HG02610 (cell line): Measurements from ENCODE around the gene CLEC16A.

Experiments used
- ATAC-seq: cut with Tn5 transposase; IDR thresholded peaks from one replicate; pipeline ENCODE4 v1.9.1; 2021; ENCODE audit warnings: mild to moderate bottlenecking, moderate library complexity; ENCODE audit not compliant: unreplicated experiment

CLEC16A gene

GRCh38 chr16:11133344-11133943 is 189.1 kb downstream of the CLEC16A start:
- peak; percentile 34 for ATAC-seq

- no peak for ATAC-seq
Observed at GRCh38 chr16:11134722-11135463, 190.5 kb downstream of the CLEC16A start.

- ATAC-seq: no peak
Observed at GRCh38 chr16:11135464-11135973, 191.2 kb downstream of the CLEC16A start.

- no peak for ATAC-seq
Observed at GRCh38 chr16:11136600-11136999, 192.2 kb downstream of the CLEC16A start.

GRCh38 chr16:11138022-11138768 is 193.8 kb downstream of the CLEC16A start:
- no peak for ATAC-seq

- no peak for ATAC-seq
Observed at GRCh38 chr16:11138769-11139325, 194.5 kb downstream of the CLEC16A start.

GRCh38 chr16:11139326-11140097 is 195.1 kb downstream of the CLEC16A start:
- no peak for ATAC-seq

GRCh38 chr16:11140098-11140375 is 195.7 kb downstream of the CLEC16A start:
- no peak for ATAC-seq

GRCh38 chr16:11140466-11140865 is 196.1 kb downstream of the CLEC16A start:
- no peak for ATAC-seq

- ATAC-seq: no peak
Observed at GRCh38 chr16:11140867-11141266, 196.5 kb downstream of the CLEC16A start.

GRCh38 chr16:11141409-11142260 is 197.3 kb downstream of the CLEC16A start:
- ATAC-seq: no peak

- no peak for ATAC-seq
Observed at GRCh38 chr16:11142261-11142630, 197.9 kb downstream of the CLEC16A start.

- ATAC-seq: no peak
Observed at GRCh38 chr16:11142951-11143350, 198.6 kb downstream of the CLEC16A start.

GRCh38 chr16:11143372-11144035 is 199.1 kb downstream of the CLEC16A start:
- ATAC-seq: no peak

GRCh38 chr16:11144122-11144521 is 199.8 kb downstream of the CLEC16A start:
- no peak for ATAC-seq

- no peak for ATAC-seq
Observed at GRCh38 chr16:11145173-11145818, 200.9 kb downstream of the CLEC16A start.

- no peak for ATAC-seq
Observed at GRCh38 chr16:11145819-11146211, 201.5 kb downstream of the CLEC16A start.

GRCh38 chr16:11147033-11147753 is 202.8 kb downstream of the CLEC16A start:
- no peak for ATAC-seq
